IPS-20b (cell line): Measurements from ENCODE around the gene R3HDM2.
A peak's percentile ranks its signal among the peaks of the same experiment; 100 is the strongest.

Experiments
- H3K27ac ChIP-seq: one replicate; pipeline ENCODE4 v1.5.1; 2013; ENCODE audit warnings: low read length
- H3K27me3 ChIP-seq: 2 replicates; pipeline ENCODE4 v1.6.1; 2013; ENCODE audit warnings: mild to moderate bottlenecking, low read length, inconsistent platforms; ENCODE audit not compliant: insufficient read depth
- H3K36me3 ChIP-seq: 2 replicates; pipeline ENCODE4 v1.6.1; 2013; ENCODE audit warnings: low read depth, mild to moderate bottlenecking, inconsistent platforms, low read length, moderate library complexity; ENCODE audit not compliant: insufficient read depth
- H3K4me1 ChIP-seq: 2 replicates; pipeline ENCODE4 v1.6.1; 2013; ENCODE audit warnings: mild to moderate bottlenecking, control low read depth, inconsistent platforms, low read length, moderate library complexity; ENCODE audit not compliant: insufficient read depth
- H3K4me3 ChIP-seq: 2 replicates; pipeline ENCODE4 v1.5.1; 2013; ENCODE audit warnings: mild to moderate bottlenecking, low read length, inconsistent platforms
- H3K9ac ChIP-seq: 2 replicates; pipeline ENCODE4 v1.6.1; 2013; ENCODE audit warnings: low read depth, mild to moderate bottlenecking, inconsistent platforms, low read length, moderate library complexity
- H3K9me3 ChIP-seq: 2 replicates; pipeline ENCODE4 v1.6.1; 2013; ENCODE audit warnings: mild to moderate bottlenecking, low read depth, low read length, inconsistent platforms; ENCODE audit not compliant: insufficient read depth

R3HDM2 gene

DNA sequence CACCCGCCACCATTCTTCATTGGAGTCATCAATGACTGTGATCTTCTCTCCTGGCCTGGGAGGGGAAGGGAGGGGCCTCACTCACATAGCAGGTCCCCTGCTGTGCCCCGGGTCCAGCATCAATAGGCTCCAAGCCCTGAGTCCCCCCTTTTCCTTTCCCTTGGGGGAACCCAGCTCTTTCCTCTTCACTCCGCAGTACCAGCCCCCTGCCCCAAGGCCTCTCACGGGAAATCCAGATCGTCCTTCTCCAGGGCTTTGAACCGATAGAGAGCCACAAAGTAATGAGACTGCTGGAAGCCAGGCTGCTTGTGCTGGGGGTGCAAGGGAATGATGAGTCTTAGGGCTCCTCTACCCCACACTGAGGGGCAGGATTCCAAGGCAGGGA, 186.5 kb downstream of the R3HDM2 start:
- H3K4me3 ChIP-seq = no peak overlapping the region

DNA sequence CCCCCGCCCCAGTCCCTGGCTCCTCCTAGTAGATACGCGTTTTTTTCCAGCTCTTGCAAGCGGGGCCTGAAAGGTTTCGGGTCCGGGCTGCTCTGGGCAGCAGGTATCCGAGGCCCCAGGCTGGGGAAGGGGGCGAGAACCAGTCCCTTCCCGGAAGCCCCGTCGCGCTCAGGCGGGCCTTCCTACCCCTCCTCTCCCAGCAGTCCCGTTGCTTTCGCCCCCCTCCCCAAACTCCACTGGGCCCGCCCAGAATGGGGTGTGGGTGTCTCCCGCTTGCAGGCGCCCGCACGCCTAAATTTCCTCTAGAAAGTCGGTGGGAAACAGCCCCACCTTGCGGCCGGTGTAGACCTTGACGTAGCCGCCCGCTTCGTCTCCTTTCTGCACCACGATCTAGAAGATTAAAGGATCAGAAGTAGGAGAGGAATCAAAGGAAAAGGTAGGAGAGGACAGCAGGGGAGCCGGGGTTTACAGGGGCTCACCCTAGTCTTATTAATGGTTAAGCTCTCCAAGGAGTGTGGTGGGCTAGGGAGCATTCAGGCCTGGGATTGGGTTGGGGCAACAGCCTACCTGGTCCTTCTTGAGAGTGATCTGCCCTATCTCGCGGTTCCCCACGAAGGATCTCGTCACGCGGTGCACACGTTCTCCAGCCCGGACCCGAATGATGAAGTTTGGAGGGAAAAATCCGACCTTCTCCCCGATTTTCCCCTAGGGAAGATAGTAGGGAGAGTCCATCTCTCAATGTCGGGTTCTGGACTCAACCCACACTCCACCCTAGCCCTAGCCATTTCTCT, 187.1 kb downstream of the R3HDM2 start:
- no peaks in the 10 kb centered on the region; the same call in 1 of the 2 replicates for H3K9me3 ChIP-seq
- peaks cover 63% of the 10 kb centered on the region for H3K27me3 ChIP-seq
- no peaks in the 10 kb centered on the region for H3K36me3 ChIP-seq
- peak overlapping the region; percentile 69; the same call in 1 of the 2 replicates for H3K4me3 ChIP-seq
- H3K27ac ChIP-seq = no peak overlapping the region
- peak overlapping the region; percentile 36; the same call in 1 of the 2 replicates for H3K9ac ChIP-seq
- H3K4me1 ChIP-seq = peaks cover 12% of the 10 kb centered on the region; the same call in 1 of the 2 replicates

More for the DNA sequence above, 186.5 kb downstream of the R3HDM2 start:
- Histone ChIP-seq H3K9ac (no peak overlapping the region), H3K36me3 (no peaks in the 10 kb centered on the region), H3K27ac (no peak overlapping the region), H3K27me3 (peaks cover 57% of the 10 kb centered on the region), H3K4me1 (peaks cover 12% of the 10 kb centered on the region; the same call in 1 of the 2 replicates), H3K9me3 (no peaks in the 10 kb centered on the region; the same call in 1 of the 2 replicates)

DNA sequence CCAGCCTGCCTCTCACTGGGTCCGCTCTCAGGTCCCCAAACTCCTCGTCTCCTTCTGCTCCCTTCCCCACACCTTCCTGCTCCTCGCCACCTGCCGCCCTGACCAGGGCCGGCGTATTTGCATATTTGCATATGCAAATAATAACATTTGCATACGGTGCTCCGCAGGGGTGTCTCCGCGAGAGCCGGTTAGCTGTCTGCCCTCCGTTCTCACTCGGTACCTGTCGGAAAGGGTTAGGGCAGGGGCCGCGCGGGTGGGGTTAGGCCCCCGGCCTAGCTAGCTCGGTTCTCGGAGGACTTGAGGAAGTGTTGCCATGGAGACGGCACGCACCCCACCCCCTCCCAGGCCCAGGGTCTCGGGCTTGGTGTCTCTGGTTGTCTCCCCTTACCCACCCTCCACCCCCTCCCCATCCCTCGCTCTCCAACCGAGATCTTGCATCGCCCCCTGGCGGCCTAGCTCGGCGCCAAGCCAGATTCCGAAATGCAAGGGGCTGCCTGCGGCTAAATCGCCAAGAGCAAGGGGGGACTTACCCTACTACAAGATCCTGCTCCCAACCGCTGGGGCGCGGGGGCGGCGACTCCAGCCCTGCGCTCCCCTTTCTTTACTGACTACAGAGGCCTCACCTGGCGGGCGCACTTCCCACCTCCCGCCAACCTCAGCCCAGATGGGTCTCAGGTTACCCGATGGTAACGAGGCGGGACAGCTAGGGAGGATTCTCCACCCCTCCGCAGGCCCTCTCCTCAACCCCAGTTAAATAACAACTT, 188.0 kb downstream of the R3HDM2 start:
- H3K27ac ChIP-seq = no peak overlapping the region

DNA sequence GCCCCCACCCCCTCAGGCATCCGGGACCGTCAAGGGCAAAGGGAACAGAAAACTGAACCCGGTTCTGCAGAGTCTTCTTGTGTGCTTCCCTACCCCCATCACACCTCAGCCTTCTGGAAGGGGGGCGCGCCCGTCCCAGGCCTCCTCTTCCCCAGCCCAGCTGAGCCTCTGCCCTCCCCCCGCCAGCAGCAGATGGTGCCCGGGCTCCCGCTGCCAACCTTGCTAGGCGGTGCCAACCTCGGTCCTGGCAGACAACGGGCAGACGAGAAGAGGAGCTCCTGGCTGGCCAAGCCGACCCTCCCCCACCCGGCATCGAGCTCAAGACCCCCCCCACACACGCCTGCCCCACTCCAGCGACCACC, 188.5 kb downstream of the R3HDM2 start:
- H3K9ac ChIP-seq = no peak overlapping the region
- peaks cover 77% of the 10 kb centered on the region for H3K27me3 ChIP-seq
- peaks cover 16% of the 10 kb centered on the region; the same call in 1 of the 2 replicates for H3K4me1 ChIP-seq
- H3K36me3 ChIP-seq = no peaks in the 10 kb centered on the region
- H3K4me3 ChIP-seq = peak overlapping the region; percentile 69; the same call in 1 of the 2 replicates
- no peaks in the 10 kb centered on the region; the same call in 1 of the 2 replicates for H3K9me3 ChIP-seq
- H3K27ac ChIP-seq = no peak overlapping the region

More for the DNA sequence above, 188.0 kb downstream of the R3HDM2 start:
- peaks cover 12% of the 10 kb centered on the region; the same call in 1 of the 2 replicates for H3K4me1 ChIP-seq
- peak overlapping the region; percentile 36; the same call in 1 of the 2 replicates for H3K9ac ChIP-seq
- no peaks in the 10 kb centered on the region for H3K36me3 ChIP-seq
- peaks cover 72% of the 10 kb centered on the region for H3K27me3 ChIP-seq
- no peaks in the 10 kb centered on the region; the same call in 1 of the 2 replicates for H3K9me3 ChIP-seq
- H3K4me3 ChIP-seq = peak overlapping the region; percentile 69

DNA sequence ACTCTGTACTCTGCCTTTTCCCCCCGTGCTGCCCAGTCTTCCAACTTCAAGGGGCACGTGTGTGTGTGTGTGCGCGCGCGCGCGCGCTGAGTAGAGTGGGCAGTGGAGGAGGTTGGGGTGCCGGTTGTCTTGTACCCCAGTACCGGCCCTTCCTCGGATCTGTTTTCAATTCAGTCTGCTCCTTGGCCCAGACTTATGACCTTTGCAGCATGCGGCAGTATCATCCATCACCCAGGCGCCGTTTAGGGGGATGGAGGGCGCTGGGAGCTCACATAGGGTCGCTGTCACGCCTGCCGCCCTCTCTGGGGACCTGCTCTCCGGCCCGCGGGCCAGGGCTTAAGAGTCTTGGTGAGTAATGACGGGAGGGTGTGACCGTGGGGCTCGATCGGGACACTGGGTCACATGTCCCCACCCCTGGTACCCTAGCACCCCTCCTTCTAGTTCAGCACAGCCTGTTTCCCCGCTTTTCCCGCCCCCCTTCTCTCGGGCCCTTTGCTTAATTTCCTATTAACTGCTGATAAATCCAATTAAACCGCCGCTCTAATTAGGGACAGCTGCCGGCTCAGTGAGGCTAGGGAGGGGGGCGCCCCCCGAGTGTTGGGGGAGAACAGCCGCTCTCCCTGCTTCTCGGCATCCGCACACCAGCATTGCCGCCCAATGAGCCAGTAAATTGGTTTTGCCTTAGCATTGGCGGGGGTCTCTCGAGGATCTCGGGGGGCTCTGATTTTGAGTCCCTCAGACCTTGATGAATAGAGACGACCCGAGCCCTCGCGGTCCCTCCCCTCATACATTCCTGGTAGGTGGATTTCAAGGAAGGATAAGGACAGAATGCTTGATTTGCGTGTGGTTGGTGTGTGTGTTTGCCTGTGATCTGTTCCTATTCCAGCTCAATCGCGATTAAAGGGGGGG, 189.2 kb downstream of the R3HDM2 start:
- H3K27me3 ChIP-seq = peaks cover 84% of the 10 kb centered on the region
- H3K4me3 ChIP-seq = no peak overlapping the region; the same call in 1 of the 2 replicates
- no peaks in the 10 kb centered on the region; the same call in 1 of the 2 replicates for H3K9me3 ChIP-seq
- peaks cover 13% of the 10 kb centered on the region; the same call in 1 of the 2 replicates for H3K4me1 ChIP-seq
- no peaks in the 10 kb centered on the region for H3K36me3 ChIP-seq
- no peak overlapping the region for H3K27ac ChIP-seq
- no peak overlapping the region for H3K9ac ChIP-seq

DNA sequence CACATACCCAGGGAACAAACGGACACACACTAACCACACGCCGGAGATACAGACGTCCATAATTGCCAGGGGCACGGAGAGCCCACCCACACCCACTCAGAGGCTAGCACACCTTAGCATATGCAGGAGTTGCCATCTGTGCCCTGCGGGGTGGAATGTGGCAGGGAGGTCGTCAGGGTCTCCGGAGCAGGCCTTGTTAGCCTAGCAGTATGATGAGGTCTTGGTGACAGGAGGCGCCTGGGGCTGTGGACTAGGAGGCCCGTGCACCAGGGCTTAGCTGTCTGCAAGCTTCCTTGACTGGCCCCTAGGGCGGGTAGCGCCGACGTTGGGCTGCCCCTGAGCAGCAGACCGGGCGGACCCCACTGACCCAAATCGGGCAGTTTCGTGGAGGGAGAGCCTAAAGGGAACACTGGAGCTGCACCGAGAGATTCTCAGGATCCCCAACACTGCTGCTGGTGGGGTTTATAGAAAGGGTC, 189.9 kb downstream of the R3HDM2 start:
- peak overlapping the region; percentile 61; the same call in 1 of the 2 replicates for H3K4me3 ChIP-seq
- H3K9me3 ChIP-seq = no peaks in the 10 kb centered on the region; the same call in 1 of the 2 replicates
- H3K36me3 ChIP-seq = no peaks in the 10 kb centered on the region
- H3K27ac ChIP-seq = no peak overlapping the region
- peaks cover 91% of the 10 kb centered on the region for H3K27me3 ChIP-seq
- no peak overlapping the region for H3K9ac ChIP-seq
- peaks cover 12% of the 10 kb centered on the region; the same call in 1 of the 2 replicates for H3K4me1 ChIP-seq

DNA sequence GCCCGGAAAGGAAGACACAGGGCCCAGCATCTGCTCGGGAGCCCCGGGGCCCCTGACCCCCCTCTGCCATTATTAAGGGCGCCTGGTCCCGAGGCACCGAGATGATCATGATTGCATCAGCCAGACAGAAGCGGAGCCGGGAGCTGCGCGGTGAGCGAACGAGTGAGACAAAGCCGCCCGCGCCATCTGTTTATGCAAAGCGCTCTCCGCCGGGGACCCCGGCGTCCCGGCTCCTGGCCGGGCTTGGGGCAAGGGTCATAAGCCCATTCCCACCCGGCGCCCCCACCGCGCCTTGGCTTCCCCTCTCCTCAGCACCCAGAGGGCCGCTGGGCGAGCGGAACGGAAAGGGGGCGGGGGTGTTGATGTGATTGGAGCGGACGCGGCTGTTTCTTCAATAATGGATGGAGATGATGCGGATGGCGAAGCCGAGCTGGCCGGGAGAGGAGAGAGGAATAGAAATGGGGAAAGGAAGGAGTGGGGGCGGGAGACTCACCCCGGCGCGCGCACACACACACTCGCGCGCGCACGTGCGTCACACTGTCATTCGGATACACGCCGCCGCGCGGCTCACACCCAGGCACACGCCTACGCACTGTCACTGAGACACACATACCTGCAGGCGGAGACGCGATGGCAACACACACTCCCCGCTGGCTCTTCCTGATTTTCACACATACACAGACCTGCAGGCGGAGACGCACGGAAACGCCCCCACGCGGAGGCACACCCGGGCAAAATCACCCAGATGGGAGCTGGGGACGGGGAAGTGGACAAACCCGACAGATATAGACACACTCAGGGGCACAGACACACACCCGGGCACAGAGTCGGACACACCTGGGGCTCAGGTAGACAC, 190.5 kb downstream of the R3HDM2 start:
- Histone ChIP-seq H3K4me1 (peaks cover 12% of the 10 kb centered on the region; the same call in 1 of the 2 replicates), H3K27me3 (peaks cover 97% of the 10 kb centered on the region), H3K9ac (peak overlapping the region; percentile 74; the same call in 1 of the 2 replicates), H3K27ac (no peak overlapping the region), H3K4me3 (peak overlapping the region; percentile 61), H3K36me3 (no peaks in the 10 kb centered on the region), H3K9me3 (no peaks in the 10 kb centered on the region; the same call in 1 of the 2 replicates)

DNA sequence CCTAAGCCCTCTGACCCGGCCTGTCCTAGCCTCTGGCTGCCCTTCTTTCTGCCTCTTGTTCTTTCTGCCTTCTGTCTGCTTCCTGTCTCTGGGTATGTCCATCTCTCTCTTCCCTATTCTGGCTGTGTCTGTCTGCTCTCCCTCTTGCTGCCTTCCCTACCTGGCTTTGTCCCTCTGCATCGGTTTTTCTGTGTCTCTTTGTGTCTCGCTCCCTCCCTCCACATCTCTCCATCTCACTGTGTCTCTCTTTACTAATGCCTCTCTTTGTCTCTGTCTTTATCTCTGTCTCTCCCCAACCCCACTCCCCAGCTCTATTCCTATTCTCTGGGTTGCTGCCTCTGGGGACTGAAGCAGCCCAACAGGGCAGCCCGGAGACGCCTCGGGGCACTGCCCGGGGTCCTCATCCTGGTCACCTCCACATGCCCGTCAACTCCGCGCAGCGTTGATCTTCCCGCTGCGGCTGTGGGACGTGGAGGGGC, 191.2 kb downstream of the R3HDM2 start:
- peaks cover 99% of the 10 kb centered on the region for H3K27me3 ChIP-seq
- H3K27ac ChIP-seq = no peak overlapping the region
- H3K36me3 ChIP-seq = peaks cover 1% of the 10 kb centered on the region; the same call in 1 of the 2 replicates
- peak overlapping the region; percentile 74; the same call in 1 of the 2 replicates for H3K9ac ChIP-seq
- H3K9me3 ChIP-seq = no peaks in the 10 kb centered on the region; the same call in 1 of the 2 replicates
- H3K4me3 ChIP-seq = peak overlapping the region; percentile 61; the same call in 1 of the 2 replicates
- peaks cover 12% of the 10 kb centered on the region; the same call in 1 of the 2 replicates for H3K4me1 ChIP-seq

DNA sequence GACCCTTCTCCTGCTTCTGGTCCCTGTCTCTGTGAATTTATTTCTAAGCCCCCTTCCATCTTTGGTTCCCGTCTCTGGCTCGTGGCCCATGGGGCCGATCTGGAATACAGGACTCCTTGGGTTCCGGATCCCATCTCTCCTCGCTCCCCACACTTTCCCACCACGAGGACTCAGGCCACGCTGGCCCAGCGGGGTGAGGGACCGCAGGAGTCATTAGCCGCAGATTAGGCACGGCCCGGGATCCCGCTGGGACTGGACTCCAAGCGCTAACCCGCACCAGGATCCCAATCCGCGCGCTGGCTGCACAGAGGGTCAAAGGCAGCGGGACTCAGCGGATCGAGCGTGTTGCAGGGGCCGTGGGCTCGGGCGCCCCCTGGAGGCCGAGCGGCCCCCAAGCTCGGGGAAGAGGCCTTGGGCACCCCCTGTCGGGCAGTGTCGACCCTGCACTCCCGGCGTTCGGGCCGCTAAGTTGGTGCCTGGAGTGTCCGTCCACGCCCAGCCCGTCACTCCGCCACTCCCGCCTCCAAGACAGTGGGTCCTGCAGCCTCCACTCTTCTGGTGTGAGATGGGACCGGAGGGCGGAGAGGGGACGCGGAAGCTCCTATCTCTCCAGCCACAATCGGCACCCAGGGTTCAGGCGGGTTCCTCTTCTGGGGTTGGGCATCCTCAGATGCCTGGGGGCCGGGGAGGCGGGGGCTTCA, 191.8 kb downstream of the R3HDM2 start:
- Histone ChIP-seq H3K4me3 (peak overlapping the region; percentile 75), H3K36me3 (peaks cover 7% of the 10 kb centered on the region), H3K27ac (no peak overlapping the region), H3K9me3 (no peaks in the 10 kb centered on the region; the same call in 1 of the 2 replicates), H3K9ac (peak overlapping the region; percentile 74; the same call in 1 of the 2 replicates), H3K27me3 (peaks cover 99% of the 10 kb centered on the region), H3K4me1 (peaks cover 12% of the 10 kb centered on the region; the same call in 1 of the 2 replicates)
